PC-3 (cell line): ENCODE measurements around the gene MAMLD1. TPM values are rescaled to one million over a fixed set of nuclear protein-coding genes. Genes with fewer than 3 reads are reported as not detected.

Source experiments
- ATAC-seq: fragments of 200-7000 bp; cut with Tn5 transposase; 2 replicates; pipeline ENCODE4 v1.9.1; 2020; ENCODE audit warnings: mild to moderate bottlenecking, moderate library complexity
- BruUV-seq: library from RNA; stranded (reverse); fragments of 400-500 nt; replicated peaks from 2 replicates; lab custom pipeline; 2021; lab: Mats Ljungman, UMichigan
- CTCF ChIA-PET: fragments of 300-600 bp; sonication (Branson Sonifier 250); formaldehyde crosslinking; loops from one replicate; lab custom pipeline; 2022; ENCODE audit warnings: antibody characterized with exemption; lab: Charles Lee
- POLR2A ChIA-PET: fragments of 300-600 bp; sonication (Branson Sonifier 250); formaldehyde crosslinking; loops from one replicate; lab custom pipeline; 2022; ENCODE audit warnings: antibody characterized with exemption; ENCODE audit not compliant: unreplicated experiment; lab: Charles Lee
- DNase-seq: peaks from one replicate; pipeline ENCODE4 v3.0.0-alpha.2; 2015
- H2AFZ ChIP-seq: fragments of 300-600 bp; sonication (generic); 2 replicates; pipeline ENCODE4 v1.6.0; 2016; ENCODE audit warnings: antibody characterized with exemption, low read length
- H3F3A ChIP-seq: fragments of 300-600 bp; sonication (generic); one replicate; pipeline ENCODE4 v1.6.0; 2017; ENCODE audit warnings: antibody characterized with exemption, low read length, control low read depth, mild to moderate bottlenecking; ENCODE audit not compliant: unreplicated experiment
- H3K27ac ChIP-seq: fragments of 300-600 bp; sonication (generic); 2 replicates; pipeline ENCODE4 v1.5.1; 2016; ENCODE audit warnings: mild to moderate bottlenecking, low read length
- H3K27me3 ChIP-seq: fragments of 300-600 bp; sonication (generic); 2 replicates; pipeline ENCODE4 v1.6.1; 2016; ENCODE audit warnings: low read length, mixed read lengths
- H3K36me3 ChIP-seq: fragments of 300-600 bp; sonication (generic); 2 replicates; pipeline ENCODE4 v1.6.1; 2016; ENCODE audit warnings: low read depth, mixed run types, low read length, mixed read lengths
- H3K4me1 ChIP-seq: fragments of 300-600 bp; sonication (generic); 2 replicates; pipeline ENCODE4 v1.5.1; 2016; ENCODE audit warnings: low read length; ENCODE audit not compliant: insufficient read depth
- H3K4me2 ChIP-seq: fragments of 300-600 bp; sonication (generic); 2 replicates; pipeline ENCODE4 v1.6.0; 2016; ENCODE audit warnings: low read length
- H3K4me3 ChIP-seq: fragments of 300-600 bp; sonication (generic); 2 replicates; pipeline ENCODE4 v1.5.1; 2016; ENCODE audit warnings: mild to moderate bottlenecking, low read length, mixed read lengths
- H3K79me2 ChIP-seq: fragments of 300-600 bp; sonication (generic); 2 replicates; pipeline ENCODE4 v1.6.1; 2017; ENCODE audit warnings: low read length, mixed read lengths
- H3K9ac ChIP-seq: fragments of 300-600 bp; sonication (generic); 2 replicates; pipeline ENCODE4 v1.6.0; 2016; ENCODE audit warnings: mild to moderate bottlenecking, low read length
- H3K9me2 ChIP-seq: fragments of 300-600 bp; sonication (generic); replicated peaks from 2 replicates; pipeline ENCODE4 v1.6.1; 2016; ENCODE audit warnings: mixed run types, low read length, mixed read lengths
- H3K9me3 ChIP-seq: fragments of 300-600 bp; sonication (generic); 2 replicates; pipeline ENCODE4 v1.6.1; 2016; ENCODE audit warnings: low read length, mixed read lengths
- H4K20me1 ChIP-seq: fragments of 300-600 bp; sonication (generic); 2 replicates; pipeline ENCODE4 v1.6.1; 2016; ENCODE audit warnings: low read length, mixed read lengths
- CTCF ChIP-seq: fragments of 300-600 bp; sonication (generic); conservative IDR thresholded peaks from 2 replicates; pipeline ENCODE4 v1.5.1; 2017; ENCODE audit warnings: antibody characterized with exemption, low read depth, mild to moderate bottlenecking, low read length
- EZH2 ChIP-seq: fragments of 300-600 bp; sonication (generic); IDR thresholded peaks from one replicate; pipeline ENCODE4 v1.6.1; 2017; ENCODE audit warnings: antibody characterized with exemption, mild to moderate bottlenecking, low read length; ENCODE audit not compliant: unreplicated experiment
- EZH2phosphoT487 ChIP-seq: fragments of 300-600 bp; sonication (generic); IDR thresholded peaks from 2 replicates; pipeline ENCODE4 v1.6.1; 2018; ENCODE audit warnings: mild to moderate bottlenecking, antibody characterized with exemption, low read length, borderline replicate concordance
- intact Hi-C: fragments of 100-400 bp; cut with micrococcal nuclease; formaldehyde crosslinking; loops from 2 replicates; pipeline ENCODE4 v1.9.0; 2023
- total RNA-seq: library from RNA; depleted of rRNA; stranded (reverse); fragments of >200 nt; gene quantifications from 2 replicates; pipeline ENCODE4 v1.2.3, GENCODE V29; 2014

Gene MAMLD1
- total RNA-seq, 1 experiment from 2014 or later: 2.8 TPM

GRCh38 chrX:150483356-150483985 lies 120.4 kb downstream of the MAMLD1 start:
- H3K9me3 ChIP-seq: no peaks in the 10 kb centered on the region
- peak overlapping the region; percentile 61 for H3K4me2 ChIP-seq
- peaks cover 14% of the 10 kb centered on the region for H3K4me1 ChIP-seq
- no peak overlapping the region for H2AFZ ChIP-seq
- no peaks in the 10 kb centered on the region for H3K36me3 ChIP-seq
- ChIA-PET POLR2A (no interaction called here), CTCF (interaction anchor here (0.8 kb wide), 1 partner anchor 544 kb away, joined by 5 read pairs; no protein-coding TSS in a partner anchor)
- ATAC-seq (no peak), DNase-seq (no peak)
- H3F3A ChIP-seq: no peaks in the 10 kb centered on the region
- no peaks in the 10 kb centered on the region for H3K27me3 ChIP-seq
- H4K20me1 ChIP-seq: no peaks in the 10 kb centered on the region
- intact Hi-C loops: loop anchor here (10.0 kb wide), 2 partner anchors 101 to 429 kb away; no protein-coding TSS in a partner anchor
- BruUV-seq: no TSS peak
- no peaks in the 10 kb centered on the region for H3K9me2 ChIP-seq
- TF ChIP-seq CTCF (no peak), EZH2 (no peak), EZH2phosphoT487 (no peak)
- H3K27ac ChIP-seq: peak overlapping the region; percentile 58
- no peak overlapping the region for H3K4me3 ChIP-seq
- no peaks in the 10 kb centered on the region for H3K79me2 ChIP-seq
- no peak overlapping the region for H3K9ac ChIP-seq

GRCh38 chrX:150486011-150486410 lies 122.9 kb downstream of the MAMLD1 start:
- BruUV-seq: no TSS peak
- peaks cover 14% of the 10 kb centered on the region for H3K4me1 ChIP-seq
- H2AFZ ChIP-seq: no peak overlapping the region
- no peak overlapping the region for H3K4me3 ChIP-seq
- no peaks in the 10 kb centered on the region for H4K20me1 ChIP-seq
- no peaks in the 10 kb centered on the region for H3F3A ChIP-seq
- POLR2A ChIA-PET: no interaction called here
- DNase-seq (peak; percentile 61), ATAC-seq (peak; percentile 71; the same call in 1 of the 2 replicates)
- no peak overlapping the region for H3K4me2 ChIP-seq
- H3K36me3 ChIP-seq: no peaks in the 10 kb centered on the region
- no peaks in the 10 kb centered on the region for H3K27me3 ChIP-seq
- intact Hi-C loops: loop anchor here (2.0 to 10.0 kb wide), 4 partner anchors 99 to 524 kb away; no protein-coding TSS in a partner anchor
- H3K9ac ChIP-seq: no peak overlapping the region
- CTCF ChIA-PET: interaction anchor here (0.7 kb wide), 1 partner anchor 56 kb away, joined by 3 read pairs; no protein-coding TSS in a partner anchor
- H3K27ac ChIP-seq: no peak overlapping the region
- TF ChIP-seq EZH2phosphoT487 (no peak), CTCF (peak; percentile 78), EZH2 (no peak)
- H3K9me3 ChIP-seq: no peaks in the 10 kb centered on the region
- H3K9me2 ChIP-seq: no peaks in the 10 kb centered on the region
- no peaks in the 10 kb centered on the region for H3K79me2 ChIP-seq
